Measurements from ENCODE around the gene MBD6. TPM values are rescaled to one million over a fixed set of nuclear protein-coding genes. Genes with fewer than 3 reads are reported as not detected.

MBD6 gene
- total RNA-seq, 1 experiment from 2014 or later = 66.8 TPM

DNA sequence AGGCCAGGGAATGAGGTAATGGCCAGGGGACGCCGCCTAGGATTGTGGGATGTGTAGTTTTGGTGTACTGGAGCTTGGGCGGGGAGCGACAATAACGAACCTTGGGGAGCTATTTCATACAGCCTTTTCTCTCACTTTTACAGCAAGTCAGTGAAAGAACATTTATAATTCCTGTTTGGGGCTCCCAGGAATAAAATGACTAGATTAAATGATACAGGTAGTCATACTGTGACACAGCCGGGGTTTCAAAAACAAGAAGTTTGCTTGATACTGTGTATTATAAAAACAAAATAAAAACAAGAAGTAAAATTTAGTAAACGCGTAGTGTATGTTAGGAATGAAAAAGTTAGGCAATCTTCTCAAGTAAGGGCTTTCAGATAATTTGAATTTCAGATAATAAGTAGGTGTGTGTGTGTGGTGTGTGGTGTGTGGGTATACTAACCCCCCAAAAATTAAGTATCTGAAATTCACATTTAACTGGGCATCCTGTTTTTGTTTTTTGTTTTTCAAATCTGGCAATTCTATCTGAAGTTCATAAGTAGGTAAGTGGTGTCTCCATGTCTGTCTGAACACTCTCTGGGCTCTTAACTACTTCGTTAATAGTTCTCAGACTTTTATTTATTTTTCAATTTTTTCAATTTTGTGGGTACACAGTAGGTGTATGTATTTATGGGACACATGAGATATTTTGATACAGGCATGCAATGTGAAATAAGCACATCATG lies 24.8 kb downstream of the MBD6 start:
- H3K4ac ChIP-seq (ENCODE audit: low read depth, low read length) = no peak overlapping the region
- H3K4me1 ChIP-seq (ENCODE audit: insufficient read depth, low read length) = peaks cover 11% of the 10 kb centered on the region
- WGBS (ENCODE audit: extremely low coverage, insufficient read length, low lambda C conversion rate) = no CpG with 5 or more reads among the region's 9 CpGs
- no peaks in the 10 kb centered on the region for H3K9me3 ChIP-seq (ENCODE audit: control insufficient read depth, low read depth, low read length)
- peaks cover 16% of the 10 kb centered on the region for H3K23me2 ChIP-seq (ENCODE audit: insufficient read length, low read depth, low read length, poor library complexity, severe bottlenecking)
- no peak overlapping the region for H4K91ac ChIP-seq (ENCODE audit: insufficient read length, low read depth, low read length)
- H3K9me3 Mint-ChIP-seq = no peaks in the 10 kb centered on the region
- no peak overlapping the region for H3K23ac ChIP-seq (ENCODE audit: insufficient read length, low read depth, low read length)
- no peak overlapping the region for H2BK20ac ChIP-seq (ENCODE audit: low read depth, low read length, poor library complexity, severe bottlenecking)
- H3K79me1 ChIP-seq (ENCODE audit: insufficient read depth, low read depth, low read length, poor library complexity, severe bottlenecking) = peaks cover 14% of the 10 kb centered on the region
- peak overlapping the region; percentile 98 to 99 for H3K4me3 Mint-ChIP-seq
- no peak overlapping the region; a peak in 1 of 7 replicates for H3K27ac Mint-ChIP-seq
- H3T11ph ChIP-seq (ENCODE audit: low read length) = no peak overlapping the region
- H3K27ac ChIP-seq (ENCODE audit: insufficient read length, low read depth, low read length) = no peak overlapping the region
- H3K4me1 Mint-ChIP-seq = peaks cover 40 to 50% of the 10 kb centered on the region in 2 experiments
- no peak overlapping the region for H2AK5ac ChIP-seq (ENCODE audit: insufficient read length, low read length)
- no peak overlapping the region for H2BK5ac ChIP-seq (ENCODE audit: insufficient read length, low read length)
- no peak overlapping the region for H4K5ac ChIP-seq (ENCODE audit: insufficient read length, low read depth, low read length)
- H3K18ac ChIP-seq (ENCODE audit: insufficient read length, low read depth, low read length) = no peak overlapping the region
- no peak overlapping the region for H2AFZ ChIP-seq (ENCODE audit: low read length)
- H2BK12ac ChIP-seq (ENCODE audit: insufficient read length, low read depth, low read length) = no peak overlapping the region
- no peaks in the 10 kb centered on the region; the same call in 1 of the 2 replicates for H3K79me2 ChIP-seq (ENCODE audit: insufficient read depth, low read length)
- DNase-seq = no peak
- no peak overlapping the region for H2BK120ac ChIP-seq (ENCODE audit: low read depth, low read length, poor library complexity, severe bottlenecking)
- TF ChIP-seq, protein P1, sequence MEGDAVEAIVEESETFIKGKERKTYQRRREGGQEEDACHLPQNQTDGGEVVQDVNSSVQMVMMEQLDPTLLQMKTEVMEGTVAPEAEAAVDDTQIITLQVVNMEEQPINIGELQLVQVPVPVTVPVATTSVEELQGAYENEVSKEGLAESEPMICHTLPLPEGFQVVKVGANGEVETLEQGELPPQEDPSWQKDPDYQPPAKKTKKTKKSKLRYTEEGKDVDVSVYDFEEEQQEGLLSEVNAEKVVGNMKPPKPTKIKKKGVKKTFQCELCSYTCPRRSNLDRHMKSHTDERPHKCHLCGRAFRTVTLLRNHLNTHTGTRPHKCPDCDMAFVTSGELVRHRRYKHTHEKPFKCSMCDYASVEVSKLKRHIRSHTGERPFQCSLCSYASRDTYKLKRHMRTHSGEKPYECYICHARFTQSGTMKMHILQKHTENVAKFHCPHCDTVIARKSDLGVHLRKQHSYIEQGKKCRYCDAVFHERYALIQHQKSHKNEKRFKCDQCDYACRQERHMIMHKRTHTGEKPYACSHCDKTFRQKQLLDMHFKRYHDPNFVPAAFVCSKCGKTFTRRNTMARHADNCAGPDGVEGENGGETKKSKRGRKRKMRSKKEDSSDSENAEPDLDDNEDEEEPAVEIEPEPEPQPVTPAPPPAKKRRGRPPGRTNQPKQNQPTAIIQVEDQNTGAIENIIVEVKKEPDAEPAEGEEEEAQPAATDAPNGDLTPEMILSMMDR (conservative IDR thresholded peaks at IDR 0.05) = no peak
- H4K20me1 ChIP-seq (ENCODE audit: control insufficient read depth, insufficient read depth, insufficient read length) = no peaks in the 10 kb centered on the region
- H4K8ac ChIP-seq (replicated peaks; ENCODE audit: insufficient read length, low read depth, low read length) = no peak overlapping the region
- H3K36me3 Mint-ChIP-seq (ENCODE audit: insufficient read depth in 1 of 3, low read depth in 3 of 3) = peaks cover 0 to 12% (median 9%) of the 10 kb centered on the region in 3 experiments; a peak in 5 of 7 replicates
- no peak overlapping the region for H3K56ac ChIP-seq (ENCODE audit: insufficient read length, low read depth, low read length)
- H3K4me2 ChIP-seq (ENCODE audit: insufficient read depth, insufficient read length, low read length) = peak overlapping the region; percentile 73
- H3K27me3 Mint-ChIP-seq (ENCODE audit: low read depth) = peaks cover 22% of the 10 kb centered on the region
- H3K9ac ChIP-seq (ENCODE audit: extremely low read depth, insufficient read length, low read length) = no peak overlapping the region
- H2BK15ac ChIP-seq (ENCODE audit: low read depth, low read length) = no peak overlapping the region
- no peak overlapping the region for H3K14ac ChIP-seq (ENCODE audit: insufficient read depth, low read length)
- H3K27me3 ChIP-seq (ENCODE audit: insufficient read depth, low read length) = no peaks in the 10 kb centered on the region; the same call in 1 of the 2 replicates

All from H9 (cell line).